GM19023 (cell line): ENCODE data around the gene NAT8L.

Experiments used
- ATAC-seq: cut with Tn5 transposase; IDR thresholded peaks from one replicate; pipeline ENCODE4 v1.9.1; 2021; ENCODE audit warnings: mild to moderate bottlenecking, moderate library complexity; ENCODE audit not compliant: unreplicated experiment

The NAT8L gene

GRCh38 chr4:2091990-2092668 is 33.0 kb downstream of the NAT8L start:
- no peak for ATAC-seq

DNA sequence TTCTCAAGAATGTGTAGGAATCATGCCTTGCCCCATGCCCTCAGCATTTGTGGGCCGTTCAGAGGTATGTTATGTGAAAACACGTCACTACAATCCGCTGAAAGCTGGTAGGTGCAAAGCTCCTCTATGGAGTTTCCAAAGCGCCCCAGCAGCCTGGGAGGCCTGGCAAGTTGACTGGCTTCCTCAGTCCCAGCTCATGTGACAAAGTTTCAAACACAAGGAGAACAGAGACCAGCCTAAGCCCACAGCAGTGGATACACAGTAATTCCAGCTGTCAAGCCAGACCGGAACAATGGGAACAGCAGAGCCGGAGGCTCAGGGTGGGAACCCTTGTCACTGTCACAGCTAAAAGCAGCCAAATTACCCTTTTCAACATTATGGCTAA is 33.5 kb downstream of the NAT8L start:
- ATAC-seq = no peak

DNA sequence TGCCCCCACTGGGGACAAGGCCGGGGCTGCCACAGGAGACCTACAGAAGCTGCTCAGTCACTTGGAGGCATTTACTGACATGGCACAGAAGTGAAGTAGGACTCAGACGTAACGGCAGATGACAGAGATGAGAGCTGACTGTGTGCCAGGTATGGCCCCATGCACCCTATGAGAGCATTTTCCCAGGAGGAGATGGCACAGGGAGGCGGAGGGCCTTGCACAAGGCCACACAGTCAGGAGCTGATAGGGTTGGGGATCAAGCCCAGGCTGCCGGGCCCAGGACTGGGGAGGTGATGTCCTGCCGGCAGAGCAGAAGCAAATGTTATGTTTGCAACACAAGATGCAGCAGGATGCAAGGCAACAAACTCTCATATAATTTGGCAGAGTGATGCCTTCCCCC is 34.1 kb downstream of the NAT8L start:
- ATAC-seq = no peak

GRCh38 chr4:2094545-2094944 is 35.4 kb downstream of the NAT8L start:
- ATAC-seq = no peak

- no peak for ATAC-seq
These were observed 36.3 kb downstream of the NAT8L start for GRCh38 chr4:2095236-2096072.

GRCh38 chr4:2096073-2096609 is 37.0 kb downstream of the NAT8L start:
- ATAC-seq = no peak

- no peak for ATAC-seq
These were observed 42.4 kb downstream of the NAT8L start for GRCh38 chr4:2101346-2102044.

- ATAC-seq = no peak
These were observed 43.1 kb downstream of the NAT8L start for GRCh38 chr4:2102045-2102883.

GRCh38 chr4:2103127-2103842 is 44.2 kb downstream of the NAT8L start:
- no peak for ATAC-seq

DNA sequence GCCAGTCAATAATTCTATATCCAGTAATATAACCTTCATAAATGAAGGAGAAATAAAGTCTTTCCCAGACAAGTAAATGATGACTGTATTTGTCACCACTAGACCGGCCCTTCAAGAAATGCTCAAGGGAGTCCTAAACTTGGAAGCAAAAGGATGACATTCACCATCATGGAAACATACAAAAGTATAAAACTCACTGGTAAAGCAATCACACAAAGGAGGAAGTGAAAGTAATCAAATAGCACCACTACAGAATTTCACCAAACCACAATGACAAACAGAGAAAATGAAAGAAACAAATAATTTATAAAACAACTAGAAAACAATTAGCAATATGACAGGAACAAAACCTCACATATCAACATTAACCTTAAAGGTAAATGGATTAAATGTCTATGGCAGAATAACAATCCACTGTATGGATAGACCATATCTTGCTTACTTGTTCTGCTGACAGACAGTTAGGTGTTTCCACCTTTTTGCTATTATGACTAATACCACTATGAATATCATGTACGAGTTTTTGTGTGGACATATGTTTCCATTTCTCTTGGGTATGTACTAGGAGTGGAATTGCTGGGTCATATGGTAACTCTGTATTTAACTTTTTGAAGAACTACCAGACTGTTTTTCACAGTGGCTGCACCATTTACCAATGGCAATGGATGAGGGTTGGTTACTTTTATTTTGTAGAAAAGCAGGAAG is 44.9 kb downstream of the NAT8L start:
- ATAC-seq = no peak

- ATAC-seq = no peak
These were observed 45.6 kb downstream of the NAT8L start for GRCh38 chr4:2104556-2105345.

- no peak for ATAC-seq
These were observed 46.4 kb downstream of the NAT8L start for GRCh38 chr4:2105559-2105958.

- no peak for ATAC-seq
These were observed 57.7 kb downstream of the NAT8L start for GRCh38 chr4:2116687-2117400.
